Keratinocyte (primary cell): Measurements from ENCODE around the gene BATF3.

Experiments
- EZH2 ChIP-seq: IDR thresholded peaks from one replicate; pipeline ENCODE4 v1.6.1; 2012; ENCODE audit warnings: inconsistent platforms, mild to moderate bottlenecking, low read length, moderate library complexity
- TF ChIP-seq, protein P1 (sequence below), 3 experiments: IDR thresholded peaks in 1 of 3; conservative IDR thresholded peaks in 1 of 3; optimal IDR thresholded peaks in 1 of 3; 2 replicates in 2 of 3; 3 replicates in 1 of 3; pipeline versions ENCODE3 to v1.5.1; 2011; ENCODE audit warnings: low read length in 3 of 3, mild to moderate bottlenecking in 3 of 3, moderate library complexity in 2 of 3, control low read depth in 1 of 3, inconsistent platforms in 1 of 3; ENCODE audit not compliant: insufficient read depth in 2 of 3; ENCODE audit errors: extremely low read depth in 1 of 3

DNA sequence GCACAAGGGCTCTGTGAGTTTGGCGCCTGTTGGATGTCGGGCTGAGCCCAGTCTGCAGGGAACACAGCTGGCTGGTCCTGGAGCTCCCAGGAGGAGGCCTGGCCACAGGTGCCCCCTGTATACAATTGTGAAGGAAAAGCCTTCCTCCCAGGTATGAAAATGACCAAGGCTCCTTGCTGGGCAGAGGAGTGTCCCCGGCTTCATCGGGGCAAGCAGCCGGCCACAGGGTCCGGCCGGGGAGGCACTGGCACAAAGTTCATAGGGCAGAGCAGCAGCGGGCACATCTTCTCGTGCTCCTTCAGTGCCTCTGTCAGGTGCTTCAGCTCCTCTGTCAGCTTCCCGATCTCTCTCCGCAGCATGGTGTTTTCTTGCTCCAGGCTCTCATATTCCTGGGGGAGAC lies 13.0 kb downstream of the BATF3 start:
- TF ChIP-seq, protein P1, sequence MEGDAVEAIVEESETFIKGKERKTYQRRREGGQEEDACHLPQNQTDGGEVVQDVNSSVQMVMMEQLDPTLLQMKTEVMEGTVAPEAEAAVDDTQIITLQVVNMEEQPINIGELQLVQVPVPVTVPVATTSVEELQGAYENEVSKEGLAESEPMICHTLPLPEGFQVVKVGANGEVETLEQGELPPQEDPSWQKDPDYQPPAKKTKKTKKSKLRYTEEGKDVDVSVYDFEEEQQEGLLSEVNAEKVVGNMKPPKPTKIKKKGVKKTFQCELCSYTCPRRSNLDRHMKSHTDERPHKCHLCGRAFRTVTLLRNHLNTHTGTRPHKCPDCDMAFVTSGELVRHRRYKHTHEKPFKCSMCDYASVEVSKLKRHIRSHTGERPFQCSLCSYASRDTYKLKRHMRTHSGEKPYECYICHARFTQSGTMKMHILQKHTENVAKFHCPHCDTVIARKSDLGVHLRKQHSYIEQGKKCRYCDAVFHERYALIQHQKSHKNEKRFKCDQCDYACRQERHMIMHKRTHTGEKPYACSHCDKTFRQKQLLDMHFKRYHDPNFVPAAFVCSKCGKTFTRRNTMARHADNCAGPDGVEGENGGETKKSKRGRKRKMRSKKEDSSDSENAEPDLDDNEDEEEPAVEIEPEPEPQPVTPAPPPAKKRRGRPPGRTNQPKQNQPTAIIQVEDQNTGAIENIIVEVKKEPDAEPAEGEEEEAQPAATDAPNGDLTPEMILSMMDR (optimal IDR thresholded peaks at IDR 0.05 in 1 of 3, IDR thresholded peaks at IDR 0.05 in 1 of 3, conservative IDR thresholded peaks at IDR 0.05 in 1 of 3; ENCODE audit: extremely low read depth in 1 of 3, insufficient read depth in 2 of 3, low read length in 3 of 3) = no peak
- no peak for TF ChIP-seq EZH2
